Thyroid gland (tissue), 4 donors: ENCODE results near the gene SHROOM3.

ENCODE experiments used
- POLR2A ChIP-seq, 2 donors: fragments of 450-650 bp; IDR thresholded peaks; one replicate each; pipeline ENCODE4 v1.6.1; 2017; ENCODE audit warnings: antibody characterized with exemption in 2 of 2, mild to moderate bottlenecking in 2 of 2, moderate library complexity in 1 of 2
- TF ChIP-seq, protein P1 (sequence below), 6 experiments: fragments of 200-600 bp in 3 of 6; fragments of 450-650 bp in 3 of 6; sonication (generic) in 3 of 6; IDR thresholded peaks; one replicate each; pipeline ENCODE4 v1.5.1; 2016 to 2019; ENCODE audit warnings: antibody characterized with exemption in 6 of 6, mild to moderate bottlenecking in 2 of 6, inconsistent platforms in 1 of 6, moderate library complexity in 1 of 6

DNA sequence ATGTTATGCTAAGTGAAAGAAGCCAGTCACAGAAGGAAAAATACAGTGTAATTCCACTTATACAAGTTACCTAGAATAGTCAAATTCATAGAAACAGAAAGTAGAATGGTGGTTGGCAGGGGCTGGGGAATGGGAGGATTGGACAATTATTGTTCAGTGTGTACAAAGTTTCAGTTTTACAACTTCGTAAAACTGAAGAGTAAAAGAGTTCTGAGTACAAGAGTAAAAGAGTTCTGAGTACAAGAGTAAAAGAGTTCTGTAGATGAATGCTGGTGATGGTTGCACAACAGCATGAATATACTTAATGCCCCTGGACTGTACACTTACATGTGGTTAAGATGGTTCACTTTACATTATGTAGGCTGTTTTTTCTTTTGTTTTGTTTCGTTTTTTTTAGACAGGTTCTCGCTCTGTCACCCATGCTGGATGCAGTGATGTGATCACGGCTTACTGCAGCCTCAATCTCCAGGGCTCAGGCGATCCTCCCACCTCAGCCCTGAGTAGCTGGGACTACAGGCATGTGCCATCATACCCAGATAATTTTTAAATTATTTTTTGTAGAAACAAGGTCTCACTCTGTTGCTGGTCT, 232.0 kb downstream of the SHROOM3 start:
- TF ChIP-seq, protein P1, sequence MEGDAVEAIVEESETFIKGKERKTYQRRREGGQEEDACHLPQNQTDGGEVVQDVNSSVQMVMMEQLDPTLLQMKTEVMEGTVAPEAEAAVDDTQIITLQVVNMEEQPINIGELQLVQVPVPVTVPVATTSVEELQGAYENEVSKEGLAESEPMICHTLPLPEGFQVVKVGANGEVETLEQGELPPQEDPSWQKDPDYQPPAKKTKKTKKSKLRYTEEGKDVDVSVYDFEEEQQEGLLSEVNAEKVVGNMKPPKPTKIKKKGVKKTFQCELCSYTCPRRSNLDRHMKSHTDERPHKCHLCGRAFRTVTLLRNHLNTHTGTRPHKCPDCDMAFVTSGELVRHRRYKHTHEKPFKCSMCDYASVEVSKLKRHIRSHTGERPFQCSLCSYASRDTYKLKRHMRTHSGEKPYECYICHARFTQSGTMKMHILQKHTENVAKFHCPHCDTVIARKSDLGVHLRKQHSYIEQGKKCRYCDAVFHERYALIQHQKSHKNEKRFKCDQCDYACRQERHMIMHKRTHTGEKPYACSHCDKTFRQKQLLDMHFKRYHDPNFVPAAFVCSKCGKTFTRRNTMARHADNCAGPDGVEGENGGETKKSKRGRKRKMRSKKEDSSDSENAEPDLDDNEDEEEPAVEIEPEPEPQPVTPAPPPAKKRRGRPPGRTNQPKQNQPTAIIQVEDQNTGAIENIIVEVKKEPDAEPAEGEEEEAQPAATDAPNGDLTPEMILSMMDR (IDR thresholded peaks at IDR 0.05), result no peak
- no peak for TF ChIP-seq POLR2A (IDR thresholded peaks at IDR 0.05)
